ENCODE measurements around the gene CAVIN3. TPM values are rescaled to one million over a fixed set of nuclear protein-coding genes. Genes with fewer than 3 reads are reported as not detected.
"Not testable (repeated sequence)": the region's sequence is repeated elsewhere in the genome, so short reads cannot be mapped to it uniquely, and the experiment has no call there.

Gene CAVIN3
- total RNA-seq, 4 donors from 2014 or later, result 78.7 to 209 (median 139) TPM

GRCh38 chr11:6301096-6301495, 19.2 kb downstream of the CAVIN3 start:
- no peak for TF ChIP-seq CTCF (IDR thresholded peaks at IDR 0.05)
- DNase-seq (ENCODE audit: low spot score) (no peak), ATAC-seq (ENCODE audit: low FRiP score) (no peak)

GRCh38 chr11:6300325-6300724, 20.0 kb downstream of the CAVIN3 start:
- TF ChIP-seq CTCF (IDR thresholded peaks at IDR 0.05), result no peak
- DNase-seq (ENCODE audit: low spot score) (no peak), ATAC-seq (ENCODE audit: low FRiP score) (no peak)

- peak; percentile 45 for ATAC-seq (ENCODE audit: low FRiP score)
- DNase-seq (ENCODE audit: low spot score), result no peak
- no peak for TF ChIP-seq CTCF (IDR thresholded peaks at IDR 0.05)
Measured at GRCh38 chr11:6298605-6299004, 21.7 kb downstream of the CAVIN3 start.

GRCh38 chr11:6297831-6298230, 22.5 kb downstream of the CAVIN3 start:
- DNase-seq (ENCODE audit: low spot score) (no peak), ATAC-seq (ENCODE audit: low FRiP score) (no peak)
- TF ChIP-seq CTCF (IDR thresholded peaks at IDR 0.05), result no peak

- ATAC-seq (ENCODE audit: low FRiP score) (no peak), DNase-seq (ENCODE audit: low spot score) (no peak)
- no peak for TF ChIP-seq CTCF (IDR thresholded peaks at IDR 0.05)
Measured at GRCh38 chr11:6285019-6285418, 35.3 kb downstream of the CAVIN3 start.

- no peak for DNase-seq (ENCODE audit: low spot score)
- TF ChIP-seq CTCF (IDR thresholded peaks at IDR 0.05), result no peak
- no peak for ATAC-seq (ENCODE audit: low FRiP score)
Measured at GRCh38 chr11:6284250-6284649, 36.1 kb downstream of the CAVIN3 start.

- ATAC-seq (ENCODE audit: low FRiP score) (no peak), DNase-seq (ENCODE audit: low spot score) (no peak)
- no peak for TF ChIP-seq CTCF (IDR thresholded peaks at IDR 0.05)
Measured at GRCh38 chr11:6283453-6284023, 36.8 kb downstream of the CAVIN3 start.

GRCh38 chr11:6280809-6281208, 39.5 kb downstream of the CAVIN3 start:
- not testable (repeated sequence) for DNase-seq (ENCODE audit: low spot score); ATAC-seq (ENCODE audit: low FRiP score)
